GM21381 (cell line): ENCODE data around the gene GDF11.

ENCODE experiments used
- ATAC-seq: cut with Tn5 transposase; IDR thresholded peaks from one replicate; pipeline ENCODE4 v1.9.1; 2021; ENCODE audit warnings: mild to moderate bottlenecking, moderate library complexity; ENCODE audit not compliant: unreplicated experiment

Gene GDF11

DNA sequence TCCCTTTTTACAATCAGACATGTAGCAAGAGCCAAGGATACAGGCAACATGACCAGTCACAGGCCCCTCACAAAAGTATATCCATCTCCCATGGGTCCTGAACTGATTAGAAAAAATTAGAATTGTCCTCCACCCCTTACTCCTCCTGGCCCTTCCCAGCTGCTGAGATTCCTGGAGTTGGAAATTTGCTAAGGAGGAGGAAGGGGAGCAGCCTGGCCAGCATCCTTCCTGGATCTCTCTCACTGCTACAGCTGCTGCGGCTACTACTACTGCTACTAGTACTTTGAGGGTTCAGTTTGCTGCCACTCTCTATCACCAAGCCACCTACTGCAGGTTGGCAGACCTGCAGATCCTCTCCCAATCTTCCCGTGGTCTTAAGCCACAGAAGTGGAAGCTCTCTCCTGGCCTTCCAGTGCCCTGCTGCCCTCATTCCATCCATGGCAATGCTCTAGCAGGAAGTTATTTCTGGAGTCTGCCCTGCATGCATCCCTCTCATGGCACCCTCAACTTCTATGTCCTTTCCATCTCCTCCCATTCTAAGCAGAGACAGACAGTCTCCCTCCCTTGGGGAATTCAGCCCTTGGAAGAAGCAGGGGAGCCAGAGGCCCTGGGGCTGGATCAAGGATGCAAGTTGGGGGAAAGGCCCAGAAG lies 36.2 kb upstream of the GDF11 start:
- no peak for ATAC-seq

DNA sequence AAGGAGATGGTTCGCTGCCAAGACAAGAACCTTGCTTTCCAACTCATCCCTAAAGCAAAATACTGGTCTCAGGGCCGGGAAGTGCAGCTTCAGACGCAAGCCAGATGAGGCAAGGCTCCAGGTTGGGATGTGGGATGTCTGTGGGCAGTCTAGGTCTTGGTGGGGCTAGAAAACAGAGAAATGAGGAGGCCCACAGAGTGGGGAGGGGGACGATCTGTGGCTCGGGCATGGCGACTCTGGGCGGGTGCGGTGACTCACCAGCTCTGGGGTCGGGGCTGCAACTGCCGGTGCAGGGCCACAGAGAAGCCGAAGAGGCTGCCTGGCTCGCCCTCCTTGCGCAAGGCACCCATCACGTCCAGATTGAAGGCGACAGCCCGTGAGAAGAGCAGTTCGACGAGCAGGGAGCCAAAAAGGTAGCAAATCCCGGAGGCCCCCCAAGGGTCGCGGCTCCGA lies 35.7 kb upstream of the GDF11 start:
- no peak for ATAC-seq

DNA sequence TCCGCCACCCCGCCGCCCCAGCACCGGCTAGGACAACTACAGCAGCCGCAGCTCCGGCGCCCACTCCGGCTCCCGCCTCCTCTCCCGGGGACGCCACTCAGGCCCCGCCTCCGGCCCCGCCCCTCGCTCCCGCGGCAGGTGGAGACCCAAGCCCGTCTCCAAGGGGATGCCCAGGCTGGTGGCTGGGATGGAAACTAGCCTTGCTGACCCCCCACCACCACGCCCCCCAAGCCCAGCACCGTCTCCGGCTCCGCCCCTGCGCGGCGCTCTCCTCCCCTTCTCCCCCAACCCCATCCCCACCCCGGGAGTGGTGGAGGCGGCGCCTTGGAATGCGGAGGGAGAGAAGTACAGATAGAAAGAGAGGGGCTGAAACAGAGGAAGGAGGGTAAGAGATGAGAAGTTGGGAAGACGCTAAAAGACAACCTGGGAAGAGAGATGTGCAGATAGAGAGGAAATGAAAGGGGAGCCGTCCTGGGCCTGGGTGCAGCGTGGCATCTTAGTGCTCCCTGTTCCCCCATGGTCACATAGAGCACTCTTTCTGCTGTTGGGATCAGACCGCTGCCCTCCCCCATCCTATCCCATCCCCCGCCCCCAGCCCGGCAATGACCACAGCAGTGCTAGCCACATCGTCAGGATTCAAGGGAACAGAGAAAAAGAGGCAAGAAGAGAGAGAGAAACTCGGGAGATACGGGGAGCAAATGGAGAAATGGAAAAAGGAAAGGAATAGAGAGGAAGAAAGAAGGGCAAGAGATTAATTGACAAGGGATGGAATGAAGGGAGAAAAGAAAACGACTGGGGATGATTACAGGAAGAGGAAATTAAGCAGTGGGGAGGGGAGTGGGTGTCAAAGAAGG lies 34.9 kb upstream of the GDF11 start, which contains the start of gene ITGA7:
TSS of gene ITGA7 (minus strand) at position 64 of the 854 bp plus-strand sequence. CDS start 222 bp downstream, outside the sequence.
- ATAC-seq: peak; percentile 58

DNA sequence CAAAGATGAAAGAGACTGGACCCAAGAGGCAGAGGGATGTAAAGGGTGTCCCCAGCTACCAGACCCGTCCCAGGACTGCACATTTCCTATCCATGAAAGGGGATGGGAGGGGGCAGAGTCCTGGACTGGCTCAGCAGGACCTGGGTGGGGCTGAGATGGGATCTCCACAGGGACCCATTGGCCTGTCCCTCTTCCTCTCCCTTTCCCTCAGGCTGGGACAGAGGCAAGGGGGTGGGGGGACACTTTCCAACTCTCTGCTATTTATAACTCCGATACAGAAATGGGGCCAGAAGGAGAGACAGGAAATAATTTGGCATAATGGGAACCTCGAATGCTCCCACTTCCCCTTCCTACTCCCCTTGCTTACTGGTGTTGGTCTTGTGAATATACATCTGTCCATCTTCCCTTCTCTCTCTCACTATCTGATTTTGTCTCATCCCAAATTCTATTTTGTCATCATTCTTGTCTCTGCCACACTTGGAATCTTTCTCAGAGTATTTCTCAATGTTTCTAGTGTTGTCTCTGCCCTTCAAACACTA lies 34.2 kb upstream of the GDF11 start:
- ATAC-seq: no peak

DNA sequence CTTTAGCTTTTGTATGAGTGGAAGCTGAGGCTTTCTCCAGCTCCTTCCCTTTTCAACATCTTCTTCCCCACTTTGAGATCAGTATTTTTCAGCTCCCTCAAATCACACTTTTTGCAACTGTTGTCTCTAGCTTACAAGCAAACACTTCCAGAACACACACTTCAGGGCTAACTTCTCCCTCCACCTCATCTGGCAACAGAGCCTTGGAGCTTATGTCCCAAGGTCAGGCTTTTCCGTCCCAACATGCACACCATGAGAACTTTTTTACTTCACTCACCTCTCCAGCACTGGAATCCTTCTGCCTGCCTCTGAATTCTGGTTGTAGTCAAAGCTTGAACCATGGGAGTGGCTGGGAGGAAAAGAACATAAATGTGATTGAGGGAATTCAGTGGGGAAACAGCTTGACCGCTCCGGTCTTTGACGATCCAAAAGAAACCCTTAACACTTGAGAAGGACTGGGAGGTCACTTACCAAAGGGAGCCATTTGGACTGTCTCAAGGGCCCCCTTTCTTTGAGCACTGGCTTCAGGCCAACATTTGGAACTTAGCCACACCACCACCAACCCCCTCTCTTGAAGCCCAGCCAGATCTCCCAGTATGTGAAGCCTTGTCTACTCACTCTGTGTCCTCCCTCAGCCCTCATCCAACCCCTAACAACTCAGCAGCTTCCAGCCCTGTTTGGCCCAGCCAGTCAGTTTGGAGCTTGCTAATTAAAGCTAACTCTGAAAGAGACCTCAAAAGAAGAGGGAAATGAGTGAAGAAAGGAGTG lies 31.0 kb upstream of the GDF11 start:
- ATAC-seq: no peak

DNA sequence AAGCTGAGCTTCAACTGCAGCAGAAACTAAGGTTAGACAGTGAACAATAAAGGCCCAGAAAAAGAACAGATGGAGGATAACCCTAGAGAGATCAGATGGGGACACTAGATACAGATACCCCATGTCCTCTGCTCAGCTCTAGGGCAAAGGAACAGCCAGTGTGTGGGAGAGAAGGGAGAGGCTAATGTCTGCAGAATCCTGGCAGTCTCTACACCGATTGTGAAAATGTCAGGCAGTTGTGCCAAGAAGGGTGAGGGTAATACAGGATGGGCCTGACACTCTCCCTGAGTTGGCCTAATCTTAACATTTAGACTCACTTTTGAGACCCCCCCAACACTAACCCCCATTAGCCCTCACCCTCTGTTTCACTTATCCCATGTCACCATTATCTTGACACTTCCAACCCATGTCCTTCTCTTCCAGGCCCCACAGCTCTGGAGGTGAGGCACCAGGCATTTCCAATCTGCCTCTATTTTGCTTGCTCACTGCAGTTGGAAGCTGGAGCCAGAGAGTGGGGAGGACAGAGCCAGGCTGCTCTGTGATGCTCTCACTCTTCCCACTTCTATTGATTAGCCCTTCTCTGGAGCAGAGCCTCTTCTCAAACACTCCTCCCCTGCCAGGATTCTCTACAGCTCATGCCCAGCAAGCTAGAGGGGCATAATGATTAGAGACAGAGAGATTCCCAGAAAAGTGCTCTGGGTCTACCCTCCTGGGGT lies 30.1 kb upstream of the GDF11 start:
- no peak for ATAC-seq

DNA sequence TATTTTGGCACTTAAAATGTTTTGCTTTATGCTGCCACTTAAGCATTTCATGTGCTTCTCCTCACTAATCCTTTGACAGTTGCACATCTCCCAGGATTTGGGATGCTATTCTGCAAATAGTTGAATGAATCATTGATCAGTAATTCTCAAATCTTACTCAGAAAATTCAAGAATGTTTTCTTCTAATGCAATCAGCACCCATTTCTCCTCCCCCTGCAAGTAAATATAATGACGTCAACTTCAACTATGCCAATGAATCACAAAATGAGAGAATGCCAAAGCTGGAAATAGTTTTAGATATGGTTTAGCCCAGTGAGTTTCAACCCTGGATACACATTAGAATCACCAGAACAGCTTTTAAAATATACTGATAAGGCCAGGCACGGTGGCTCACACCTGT lies 29.2 kb upstream of the GDF11 start:
- ATAC-seq: no peak

DNA sequence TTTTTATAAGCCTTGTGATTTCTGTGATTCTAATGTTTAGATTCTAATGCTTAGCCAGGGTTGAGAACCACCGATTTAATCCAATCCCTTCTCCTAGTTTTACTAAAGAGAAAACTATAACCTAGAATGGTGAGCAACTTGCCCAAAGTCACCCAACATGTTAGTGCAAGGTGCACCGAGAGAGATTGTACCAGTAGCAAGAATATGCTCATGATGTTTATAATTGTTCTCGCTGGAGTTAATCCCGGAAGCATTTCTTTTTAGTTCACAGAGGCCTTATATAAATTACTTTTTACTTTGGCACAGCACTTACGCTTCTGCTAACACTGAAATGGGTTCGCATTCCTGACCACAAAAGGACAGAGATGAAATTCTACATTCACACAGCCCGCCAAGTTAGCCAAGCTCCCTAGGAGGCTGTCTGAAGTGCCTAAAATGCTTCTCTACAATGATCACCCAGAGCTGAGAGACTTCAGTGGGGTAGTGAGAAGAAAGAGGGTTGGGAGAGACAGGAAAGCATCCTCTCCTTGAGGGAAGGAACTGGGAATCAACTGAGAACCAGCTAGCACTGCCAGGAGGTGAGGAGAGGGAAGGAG lies 27.7 kb upstream of the GDF11 start:
- ATAC-seq: no peak

DNA sequence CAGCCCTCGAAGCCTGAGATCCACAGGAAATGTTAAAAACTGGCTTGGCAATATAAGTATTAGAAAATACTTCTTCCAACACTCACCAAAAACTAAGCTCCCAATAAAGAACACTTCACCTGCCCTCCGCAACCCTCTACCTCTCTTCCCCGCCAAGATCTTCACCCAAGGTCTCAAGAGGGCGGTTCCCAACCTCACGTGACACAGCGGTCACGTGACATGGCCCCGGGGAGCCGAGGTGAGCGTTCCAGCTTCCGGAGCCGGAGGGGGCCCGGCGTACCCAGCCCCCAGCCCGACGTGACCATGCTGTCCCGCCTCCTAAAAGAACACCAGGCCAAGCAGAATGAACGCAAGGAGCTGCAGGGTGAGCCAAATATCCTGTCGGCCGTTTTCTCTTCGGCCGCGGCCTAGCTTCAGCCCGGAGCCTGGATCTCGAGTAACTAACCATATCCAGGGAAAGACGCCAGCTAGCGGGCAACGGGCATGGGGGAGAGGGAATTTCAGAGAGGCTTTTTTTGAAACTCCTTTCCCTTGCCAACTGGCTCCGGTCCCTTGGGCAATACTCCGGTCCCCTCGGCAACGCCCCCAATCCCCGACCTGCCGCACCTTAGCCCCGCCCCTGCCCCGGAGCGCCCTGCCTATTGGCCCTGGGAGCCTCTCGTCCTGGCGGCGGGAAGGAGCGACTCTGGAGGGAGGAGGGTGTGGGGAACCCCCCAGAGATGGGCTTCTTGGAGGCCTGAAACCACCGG lies 26.9 kb upstream of the GDF11 start, which contains the start of gene BLOC1S1:
TSS of gene BLOC1S1 (plus strand) at position 214 of the 749 bp plus-strand sequence. CDS start at position 220, 6 bp downstream.
- ATAC-seq: peak; percentile 89

DNA sequence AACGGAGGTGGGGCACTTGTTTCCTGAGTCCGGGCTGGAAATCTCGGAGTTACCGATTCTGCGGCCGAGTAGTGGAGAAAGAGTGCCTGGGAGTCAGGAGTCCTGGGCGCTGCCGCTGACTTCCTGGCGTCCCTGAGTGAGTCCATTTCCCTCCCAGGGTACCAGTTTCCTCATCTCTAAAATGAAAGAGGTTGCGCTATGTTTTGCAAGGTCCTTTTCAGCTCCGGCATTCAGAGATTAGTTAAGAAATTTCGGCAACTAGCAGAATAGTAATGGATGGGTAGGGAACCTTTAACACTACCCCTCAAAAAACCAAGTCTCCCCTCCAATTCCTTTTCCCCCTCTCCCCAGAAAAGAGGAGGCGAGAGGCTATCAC lies 26.4 kb upstream of the GDF11 start:
- no peak for ATAC-seq

DNA sequence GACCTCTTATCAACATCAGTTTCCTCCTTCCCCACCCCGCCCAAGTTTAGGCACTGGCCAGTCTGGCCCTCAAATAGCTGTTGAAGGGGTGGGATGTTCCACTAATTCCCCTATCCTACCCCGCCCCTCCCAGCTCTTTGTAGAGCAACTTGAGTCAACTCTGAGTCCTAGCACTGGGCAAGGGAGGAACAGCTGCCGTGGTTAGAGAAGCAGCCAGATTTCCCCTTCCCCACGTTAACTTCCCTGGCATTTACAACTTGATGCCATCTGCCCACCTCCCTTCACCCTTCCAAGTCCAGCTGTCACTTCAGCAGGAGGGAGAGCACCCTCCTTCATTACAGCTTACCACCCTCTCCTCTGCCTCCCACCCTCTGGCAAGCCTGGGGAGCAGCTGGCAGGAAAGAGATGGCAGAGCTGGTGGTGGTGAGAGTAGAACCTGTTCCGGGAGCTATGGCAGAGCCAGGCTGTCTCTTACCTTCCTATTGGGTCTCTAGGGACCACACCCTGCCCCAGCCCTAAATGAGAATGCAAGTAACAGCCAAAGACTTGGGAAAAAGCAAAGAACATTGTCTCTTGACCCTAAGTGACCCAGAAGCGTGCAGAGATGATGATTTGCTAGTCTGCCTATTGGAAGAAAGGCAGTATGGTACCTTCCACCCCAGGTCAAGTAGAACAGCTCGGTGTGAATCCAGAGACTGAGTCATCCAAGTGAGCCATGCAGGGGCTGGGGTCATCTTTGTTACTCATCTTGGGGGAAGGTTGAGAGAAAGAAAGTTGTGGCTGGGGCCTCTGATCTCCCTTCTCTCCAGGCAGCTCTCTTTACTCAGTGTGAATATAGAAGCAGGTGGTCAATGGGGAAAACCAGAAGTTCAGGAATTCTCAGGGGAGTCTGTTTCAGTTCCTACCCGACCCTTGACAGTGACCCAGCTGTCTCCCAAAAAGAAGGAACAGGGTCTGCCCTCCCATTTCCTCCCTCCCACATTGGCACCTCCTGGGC lies 25.6 kb upstream of the GDF11 start:
- no peak for ATAC-seq

DNA sequence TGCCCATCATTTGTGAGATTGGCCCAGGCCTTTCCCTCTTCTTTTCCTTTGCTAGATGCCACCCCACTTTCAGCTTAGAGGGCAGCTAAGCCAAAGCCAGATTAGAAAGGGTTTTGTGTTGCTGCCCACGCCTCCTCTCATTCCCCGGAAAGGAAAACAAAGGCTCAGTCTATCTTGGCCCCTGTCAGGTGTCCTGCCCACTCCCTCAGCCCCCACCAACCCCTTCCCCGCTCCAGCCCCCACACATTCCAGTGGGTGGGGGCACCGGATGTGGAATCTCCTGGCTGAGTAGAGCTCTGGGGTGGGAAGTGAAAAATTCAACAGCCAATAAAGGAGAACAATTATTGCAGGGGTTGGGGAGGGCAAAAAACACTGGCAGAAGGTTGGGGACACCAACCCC lies 24.9 kb upstream of the GDF11 start:
- no peak for ATAC-seq

DNA sequence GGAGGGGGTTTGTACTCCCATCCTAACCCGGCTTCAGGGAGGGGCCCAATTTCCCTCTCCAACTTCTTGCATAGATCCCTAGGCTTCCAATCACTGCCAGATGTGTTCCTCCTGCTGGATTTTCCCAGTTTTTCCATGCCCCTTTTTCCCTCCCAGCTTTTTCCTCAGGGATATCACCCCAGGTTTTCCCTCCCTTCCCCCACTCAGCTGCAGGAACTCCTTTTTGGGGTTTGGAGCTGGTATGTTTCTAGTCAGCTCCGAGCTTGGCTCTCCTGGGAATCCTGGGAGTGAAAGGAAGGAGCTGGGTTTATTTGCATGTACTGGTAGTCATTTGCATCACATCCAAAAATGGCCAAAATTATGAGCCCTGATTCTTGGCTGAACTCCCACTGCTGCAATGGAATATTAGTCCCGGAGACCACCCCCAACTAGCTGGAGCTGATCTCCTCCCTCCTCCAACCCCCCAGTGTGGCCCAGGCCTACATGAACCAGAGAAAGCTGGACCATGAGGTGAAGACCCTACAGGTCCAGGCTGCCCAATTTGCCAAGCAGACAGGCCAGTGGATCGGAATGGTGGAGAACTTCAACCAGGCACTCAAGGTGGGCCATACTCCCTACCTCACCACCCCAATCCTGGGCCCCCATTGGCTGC lies 24.2 kb upstream of the GDF11 start:
- ATAC-seq: no peak

DNA sequence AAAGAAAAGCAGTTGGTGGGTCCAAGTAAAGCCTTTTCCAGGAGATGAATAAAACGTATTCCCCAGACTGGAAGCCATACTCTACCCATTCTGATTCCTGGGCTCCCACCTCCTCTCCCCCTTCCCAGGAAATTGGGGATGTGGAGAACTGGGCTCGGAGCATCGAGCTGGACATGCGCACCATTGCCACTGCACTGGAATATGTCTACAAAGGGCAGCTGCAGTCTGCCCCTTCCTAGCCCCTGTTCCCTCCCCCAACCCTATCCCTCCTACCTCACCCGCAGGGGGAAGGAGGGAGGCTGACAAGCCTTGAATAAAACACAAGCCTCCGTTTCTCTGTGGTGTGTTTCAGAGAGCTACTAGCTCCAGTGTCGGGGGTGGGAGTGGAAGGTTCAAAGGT lies 23.6 kb upstream of the GDF11 start:
- ATAC-seq: no peak

DNA sequence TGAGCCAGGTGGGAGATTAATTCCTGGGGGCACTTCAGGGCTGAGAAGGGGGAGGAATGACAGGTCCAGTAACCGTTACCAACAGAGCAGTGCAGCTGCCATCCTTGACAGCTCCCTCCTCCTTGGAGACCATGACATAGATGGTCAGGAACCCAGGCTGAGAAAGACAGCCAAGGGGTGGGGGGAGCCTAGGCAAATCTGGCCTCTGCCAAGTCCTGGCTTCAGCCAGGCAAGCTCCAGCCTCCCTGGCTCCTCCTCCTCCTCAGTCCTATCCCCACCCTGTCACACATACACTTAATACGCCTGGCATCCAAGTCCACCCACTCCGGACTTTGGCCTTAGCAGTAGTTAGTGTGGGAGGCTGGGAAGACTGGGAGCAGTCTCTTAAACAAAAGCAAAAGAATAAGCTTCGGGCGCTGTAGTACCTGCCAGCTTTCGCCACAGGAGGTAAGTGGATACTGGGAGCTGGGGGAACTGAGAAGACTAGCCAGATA lies 22.8 kb upstream of the GDF11 start, which contains the start of gene RDH5:
TSS of gene RDH5 (plus strand) at position 323 of the 494 bp plus-strand sequence. CDS start 792 bp downstream, outside the sequence.
- no peak for ATAC-seq

DNA sequence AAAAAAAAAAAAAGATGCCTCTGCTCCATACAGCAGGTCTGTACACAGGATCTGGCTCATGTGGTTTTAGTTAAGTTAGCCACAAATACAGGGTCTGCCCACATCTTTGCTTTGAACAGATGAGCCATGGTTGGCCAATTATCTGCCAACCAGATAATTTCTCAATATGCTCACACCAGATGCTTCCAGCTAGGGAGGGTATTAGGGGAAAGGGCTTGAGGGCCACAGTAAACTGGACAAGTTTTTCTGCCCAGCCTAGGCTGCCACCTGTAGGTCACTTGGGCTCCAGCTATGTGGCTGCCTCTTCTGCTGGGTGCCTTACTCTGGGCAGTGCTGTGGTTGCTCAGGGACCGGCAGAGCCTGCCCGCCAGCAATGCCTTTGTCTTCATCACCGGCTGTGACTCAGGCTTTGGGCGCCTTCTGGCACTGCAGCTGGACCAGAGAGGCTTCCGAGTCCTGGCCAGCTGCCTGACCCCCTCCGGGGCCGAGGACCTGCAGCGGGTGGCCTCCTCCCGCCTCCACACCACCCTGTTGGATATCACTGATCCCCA lies 22.0 kb upstream of the GDF11 start:
- ATAC-seq: no peak

DNA sequence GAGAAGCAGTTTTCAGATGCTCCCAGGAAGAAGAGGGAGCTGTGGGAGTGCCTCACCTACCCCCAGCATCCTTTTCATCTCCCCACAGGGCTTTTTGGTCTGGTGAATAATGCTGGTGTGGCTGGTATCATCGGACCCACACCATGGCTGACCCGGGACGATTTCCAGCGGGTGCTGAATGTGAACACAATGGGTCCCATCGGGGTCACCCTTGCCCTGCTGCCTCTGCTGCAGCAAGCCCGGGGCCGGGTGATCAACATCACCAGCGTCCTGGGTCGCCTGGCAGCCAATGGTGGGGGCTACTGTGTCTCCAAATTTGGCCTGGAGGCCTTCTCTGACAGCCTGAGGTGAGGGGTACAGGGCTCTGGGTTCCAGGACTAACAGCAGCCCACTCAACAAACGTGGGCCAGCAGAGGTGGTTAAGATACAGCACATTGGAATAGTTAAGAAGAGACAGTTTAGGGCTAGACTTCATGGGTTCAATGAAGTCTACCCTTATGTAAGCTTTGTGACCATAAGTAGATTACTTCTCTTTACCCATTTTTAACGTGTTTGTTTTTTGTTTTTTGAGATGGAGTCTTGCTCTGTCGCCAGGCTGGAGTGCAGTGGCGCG lies 21.2 kb upstream of the GDF11 start:
- ATAC-seq: no peak
